ENCODE data around the gene RNF26. TPM values are rescaled to one million over a fixed set of nuclear protein-coding genes. Genes with fewer than 3 reads are reported as not detected.

Gene RNF26
- total and polyA plus RNA-seq, 2 of the 13 experiments (the other 11 are each of a cell fraction or from before 2014, with no cell fraction given) = 11.9 to 26.3 TPM

DNA sequence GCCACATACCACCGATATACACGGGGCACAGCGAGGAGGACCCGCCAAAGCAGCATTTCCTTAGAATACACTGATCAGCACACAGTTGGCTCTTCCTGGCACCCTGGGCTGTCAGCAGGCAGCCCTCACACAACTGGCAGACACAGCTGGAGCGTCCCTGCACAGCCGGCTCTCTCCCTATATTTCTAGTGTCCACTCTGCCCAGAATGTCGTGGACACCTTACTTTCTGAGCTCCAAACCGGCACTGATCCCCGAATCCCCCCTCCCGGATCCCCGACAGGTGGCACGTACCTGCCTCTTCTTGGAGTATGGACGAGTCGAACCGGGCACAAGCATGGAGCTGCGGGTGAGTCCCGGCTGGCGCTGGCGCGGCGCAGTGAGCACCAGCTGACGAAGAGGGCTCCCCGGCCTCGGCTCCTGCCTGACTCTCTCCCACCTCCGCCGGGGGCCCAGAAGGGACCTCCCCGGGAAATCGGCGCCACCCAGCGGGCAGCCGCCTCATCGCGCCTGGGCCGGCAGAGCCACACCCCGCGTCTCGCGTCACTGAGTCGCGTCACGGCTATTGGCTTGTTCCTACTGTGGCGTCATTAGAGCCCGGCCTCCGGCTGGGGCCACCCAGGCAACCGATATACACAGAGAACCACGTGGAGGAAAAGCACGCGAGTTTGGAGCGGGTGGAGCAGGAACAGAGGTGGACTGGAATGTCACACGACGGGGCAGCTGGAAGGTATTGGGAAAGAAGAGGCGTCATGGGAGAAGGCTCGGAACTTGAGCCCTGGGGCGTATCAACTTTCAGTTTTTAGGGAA lies 47.1 kb downstream of the RNF26 start, which contains the start of gene USP2 (continued):
- no peak for TF ChIP-seq ZNF180 (CRISPR knock-in tag; IDR thresholded peaks at IDR 0.05; ENCODE audit: borderline replicate concordance, low read depth)
- TF ChIP-seq ZNF431 (CRISPR knock-in tag; IDR thresholded peaks at IDR 0.05; ENCODE audit: borderline replicate concordance, low read depth) = peak; percentile 47; the same call in 1 of the 2 replicates
- no peak for TF ChIP-seq IKZF1 (IDR thresholded peaks at IDR 0.05)
- peak; percentile 81 for TF ChIP-seq NFYB (CRISPR knock-in tag; IDR thresholded peaks at IDR 0.05)
- TF ChIP-seq RBM39 (IDR thresholded peaks at IDR 0.05; ENCODE audit: low read depth, low read length, poor library complexity, severe bottlenecking) = no peak
- peak; percentile 85 for TF ChIP-seq ZBTB7B (CRISPR knock-in tag; IDR thresholded peaks at IDR 0.05)
- peak; percentile 45; the same call in 1 of the 2 replicates for TF ChIP-seq ZSCAN9 (CRISPR knock-in tag; IDR thresholded peaks at IDR 0.05; ENCODE audit: borderline replicate concordance)
- no peak for TF ChIP-seq KAT2B (IDR thresholded peaks at IDR 0.05; ENCODE audit: borderline replicate concordance, low read depth, low read length)
- no peak for TF ChIP-seq ZMYM3 (CRISPR knock-in tag; IDR thresholded peaks at IDR 0.05)
- TF ChIP-seq, protein P1, sequence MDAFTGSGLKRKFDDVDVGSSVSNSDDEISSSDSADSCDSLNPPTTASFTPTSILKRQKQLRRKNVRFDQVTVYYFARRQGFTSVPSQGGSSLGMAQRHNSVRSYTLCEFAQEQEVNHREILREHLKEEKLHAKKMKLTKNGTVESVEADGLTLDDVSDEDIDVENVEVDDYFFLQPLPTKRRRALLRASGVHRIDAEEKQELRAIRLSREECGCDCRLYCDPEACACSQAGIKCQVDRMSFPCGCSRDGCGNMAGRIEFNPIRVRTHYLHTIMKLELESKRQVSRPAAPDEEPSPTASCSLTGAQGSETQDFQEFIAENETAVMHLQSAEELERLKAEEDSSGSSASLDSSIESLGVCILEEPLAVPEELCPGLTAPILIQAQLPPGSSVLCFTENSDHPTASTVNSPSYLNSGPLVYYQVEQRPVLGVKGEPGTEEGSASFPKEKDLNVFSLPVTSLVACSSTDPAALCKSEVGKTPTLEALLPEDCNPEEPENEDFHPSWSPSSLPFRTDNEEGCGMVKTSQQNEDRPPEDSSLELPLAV (CRISPR knock-in tag; conservative IDR thresholded peaks at IDR 0.05; ENCODE audit: low read depth) = no peak
- peak; percentile 87 for TF ChIP-seq ZNF770 (CRISPR knock-in tag; IDR thresholded peaks at IDR 0.05)
- no peak for TF ChIP-seq HNF4G (IDR thresholded peaks at IDR 0.05; ENCODE audit: borderline replicate concordance, low read depth, low read length)
- peak; percentile 11; the same call in 1 of the 2 replicates for TF ChIP-seq HNF4G (CRISPR knock-in tag; IDR thresholded peaks at IDR 0.05; ENCODE audit: borderline replicate concordance, low read depth)
- no peak for TF ChIP-seq CAMTA2 (CRISPR knock-in tag; IDR thresholded peaks at IDR 0.05; ENCODE audit: borderline replicate concordance)
- TF ChIP-seq ADNP (CRISPR knock-in tag; IDR thresholded peaks at IDR 0.05) = no peak
- TF ChIP-seq EEA1 (CRISPR knock-in tag; IDR thresholded peaks at IDR 0.05; ENCODE audit: borderline replicate concordance) = no peak
- no peak for TF ChIP-seq TCF7 (IDR thresholded peaks at IDR 0.05; ENCODE audit: low read depth)
- peak; percentile 78 for TF ChIP-seq NFYC (CRISPR knock-in tag; IDR thresholded peaks at IDR 0.05)
- TF ChIP-seq, protein P2, sequence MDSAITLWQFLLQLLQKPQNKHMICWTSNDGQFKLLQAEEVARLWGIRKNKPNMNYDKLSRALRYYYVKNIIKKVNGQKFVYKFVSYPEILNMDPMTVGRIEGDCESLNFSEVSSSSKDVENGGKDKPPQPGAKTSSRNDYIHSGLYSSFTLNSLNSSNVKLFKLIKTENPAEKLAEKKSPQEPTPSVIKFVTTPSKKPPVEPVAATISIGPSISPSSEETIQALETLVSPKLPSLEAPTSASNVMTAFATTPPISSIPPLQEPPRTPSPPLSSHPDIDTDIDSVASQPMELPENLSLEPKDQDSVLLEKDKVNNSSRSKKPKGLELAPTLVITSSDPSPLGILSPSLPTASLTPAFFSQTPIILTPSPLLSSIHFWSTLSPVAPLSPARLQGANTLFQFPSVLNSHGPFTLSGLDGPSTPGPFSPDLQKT (CRISPR knock-in tag; IDR thresholded peaks at IDR 0.05; ENCODE audit: borderline replicate concordance) = no peak
- peak; percentile 95 for TF ChIP-seq PATZ1 (CRISPR knock-in tag; IDR thresholded peaks at IDR 0.05)
- TF ChIP-seq ZBTB26 (CRISPR knock-in tag; IDR thresholded peaks at IDR 0.05; ENCODE audit: borderline replicate concordance) = peak; percentile 74; the same call in 1 of the 2 replicates
- TF ChIP-seq GATA4 (IDR thresholded peaks at IDR 0.05; ENCODE audit: borderline replicate concordance, low read depth) = no peak
